Measurements from ENCODE around the gene OR10H4. TPM values are rescaled to one million over a fixed set of nuclear protein-coding genes. Genes with fewer than 3 reads are reported as not detected.
"Not testable (repeated sequence)": the region's sequence is repeated elsewhere in the genome, so short reads cannot be mapped to it uniquely, and the experiment has no call there.

OR10H4 gene
- total RNA-seq: not detected

- no peak for DNase-seq (ENCODE audit: low spot score)
Observed at GRCh38 chr19:15948223-15949058, at the start of gene OR10H4. Gene OR10H4, plus strand, starts transcription at chr19:15949008. Its CDS starts 0 bp downstream, at chr19:15949008.

GRCh38 chr19:15899561-15899960 lies 49.2 kb upstream of the OR10H4 start:
- not testable (repeated sequence) for DNase-seq (ENCODE audit: low spot score)

- DNase-seq (ENCODE audit: low spot score): not testable (repeated sequence)
Observed at GRCh38 chr19:15900032-15900431, 48.8 kb upstream of the OR10H4 start.

- no peak for DNase-seq (ENCODE audit: low spot score)
Observed at GRCh38 chr19:15900504-15900903, 48.3 kb upstream of the OR10H4 start.

- peak; percentile 72 for DNase-seq (ENCODE audit: low spot score)
Observed at GRCh38 chr19:15902254-15902653, 46.6 kb upstream of the OR10H4 start.

GRCh38 chr19:15902898-15903297 lies 45.9 kb upstream of the OR10H4 start:
- DNase-seq (ENCODE audit: low spot score): not testable (repeated sequence)

GRCh38 chr19:15905026-15905425 lies 43.8 kb upstream of the OR10H4 start:
- no peak for DNase-seq (ENCODE audit: low spot score)

- no peak for DNase-seq (ENCODE audit: low spot score)
Observed at GRCh38 chr19:15911599-15912235, 37.1 kb upstream of the OR10H4 start.

GRCh38 chr19:15913384-15913783 lies 35.4 kb upstream of the OR10H4 start:
- DNase-seq (ENCODE audit: low spot score): no peak

- peak; percentile 36 for DNase-seq (ENCODE audit: low spot score)
Observed at GRCh38 chr19:15913830-15914229, 35.0 kb upstream of the OR10H4 start.

- no peak for DNase-seq (ENCODE audit: low spot score)
Observed at GRCh38 chr19:15915109-15915508, 33.7 kb upstream of the OR10H4 start.

GRCh38 chr19:15919243-15919642 lies 29.6 kb upstream of the OR10H4 start:
- no peak for DNase-seq (ENCODE audit: low spot score)

GRCh38 chr19:15922021-15922420 lies 26.8 kb upstream of the OR10H4 start:
- no peak for DNase-seq (ENCODE audit: low spot score)

GRCh38 chr19:15923702-15924101 lies 25.1 kb upstream of the OR10H4 start:
- no peak for DNase-seq (ENCODE audit: low spot score)

GRCh38 chr19:15926484-15926883 lies 22.3 kb upstream of the OR10H4 start:
- DNase-seq (ENCODE audit: low spot score): no peak

GRCh38 chr19:15928321-15928720 lies 20.5 kb upstream of the OR10H4 start:
- no peak for DNase-seq (ENCODE audit: low spot score)

GRCh38 chr19:15933761-15934331 lies 15.0 kb upstream of the OR10H4 start:
- DNase-seq (ENCODE audit: low spot score): not testable (repeated sequence)

- peak; percentile 84 for DNase-seq (ENCODE audit: low spot score)
Observed at GRCh38 chr19:15934332-15935078, 14.3 kb upstream of the OR10H4 start, which contains the start of gene CYP4F11. Gene CYP4F11, minus strand, starts transcription at chr19:15934529. Its CDS starts 121 bp downstream, at chr19:15934408.

- DNase-seq (ENCODE audit: low spot score): no peak
Observed at GRCh38 chr19:15935167-15935702, 13.6 kb upstream of the OR10H4 start.

GRCh38 chr19:15936173-15936572 lies 12.6 kb upstream of the OR10H4 start:
- DNase-seq (ENCODE audit: low spot score): no peak

GRCh38 chr19:15936950-15937349 lies 11.9 kb upstream of the OR10H4 start:
- DNase-seq (ENCODE audit: low spot score): no peak

- DNase-seq (ENCODE audit: low spot score): no peak
Observed at GRCh38 chr19:15937771-15938170, 11.0 kb upstream of the OR10H4 start.

Data from ureter (tissue), 1 donor.